C4-2B (cell line): ENCODE data around the gene MAST1.

Experiments
- ZFX ChIP-seq: fragments of 450-650 bp; IDR thresholded peaks from 2 replicates; pipeline ENCODE4 v1.6.1; 2017
- TF ChIP-seq, protein P1 (sequence below): fragments of 450-650 bp; conservative IDR thresholded peaks from 2 replicates; pipeline ENCODE4 v1.5.1; 2017; ENCODE audit warnings: mild to moderate bottlenecking

GRCh38 chr19:12794971-12795381 is 43.3 kb upstream of the MAST1 start:
- TF ChIP-seq, protein P1, sequence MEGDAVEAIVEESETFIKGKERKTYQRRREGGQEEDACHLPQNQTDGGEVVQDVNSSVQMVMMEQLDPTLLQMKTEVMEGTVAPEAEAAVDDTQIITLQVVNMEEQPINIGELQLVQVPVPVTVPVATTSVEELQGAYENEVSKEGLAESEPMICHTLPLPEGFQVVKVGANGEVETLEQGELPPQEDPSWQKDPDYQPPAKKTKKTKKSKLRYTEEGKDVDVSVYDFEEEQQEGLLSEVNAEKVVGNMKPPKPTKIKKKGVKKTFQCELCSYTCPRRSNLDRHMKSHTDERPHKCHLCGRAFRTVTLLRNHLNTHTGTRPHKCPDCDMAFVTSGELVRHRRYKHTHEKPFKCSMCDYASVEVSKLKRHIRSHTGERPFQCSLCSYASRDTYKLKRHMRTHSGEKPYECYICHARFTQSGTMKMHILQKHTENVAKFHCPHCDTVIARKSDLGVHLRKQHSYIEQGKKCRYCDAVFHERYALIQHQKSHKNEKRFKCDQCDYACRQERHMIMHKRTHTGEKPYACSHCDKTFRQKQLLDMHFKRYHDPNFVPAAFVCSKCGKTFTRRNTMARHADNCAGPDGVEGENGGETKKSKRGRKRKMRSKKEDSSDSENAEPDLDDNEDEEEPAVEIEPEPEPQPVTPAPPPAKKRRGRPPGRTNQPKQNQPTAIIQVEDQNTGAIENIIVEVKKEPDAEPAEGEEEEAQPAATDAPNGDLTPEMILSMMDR, result no peak
- TF ChIP-seq ZFX, result no peak
